Measurements from ENCODE around the gene NDUFB11.

GRCh38 chrX:47180346-47180745, 35.8 kb upstream of the NDUFB11 start:
- TF ChIP-seq POLR2A (IDR thresholded peaks at IDR 0.05; ENCODE audit: borderline replicate concordance, extremely low read depth, insufficient read depth, insufficient read length) (no peak), CTCF (IDR thresholded peaks at IDR 0.05 in 2 of 3, conservative IDR thresholded peaks at IDR 0.05 in 1 of 3; ENCODE audit: borderline replicate concordance in 1 of 3, insufficient read depth in 1 of 3, low read depth in 2 of 3, low read length in 2 of 3) (no peak)
